Measurements from ENCODE around the gene MTHFD2.
A peak's percentile ranks its signal among the peaks of the same experiment; 100 is the strongest.
"Not testable (repeated sequence)": the region's sequence is repeated elsewhere in the genome, so short reads cannot be mapped to it uniquely, and the experiment has no call there.

The MTHFD2 gene

GRCh38 chr2:74198461-74199274, at the start of gene MTHFD2:
Gene MTHFD2 (plus strand): TSS chr2:74198615. CDS start chr2:74198642, 27 bp downstream.
- DNase-seq (ENCODE audit: low read depth) = peak; percentile 70

GRCh38 chr2:74149247-74149525, 49.2 kb upstream of the MTHFD2 start:
- no peak for DNase-seq (ENCODE audit: low read depth)

- no peak for DNase-seq (ENCODE audit: low read depth)
Observed at GRCh38 chr2:74149570-74150319, 48.7 kb upstream of the MTHFD2 start.

GRCh38 chr2:74152954-74153353, 45.5 kb upstream of the MTHFD2 start:
- no peak for DNase-seq (ENCODE audit: low read depth)

- DNase-seq (ENCODE audit: low read depth) = no peak
Observed at GRCh38 chr2:74155830-74156229, 42.6 kb upstream of the MTHFD2 start.

- DNase-seq (ENCODE audit: low read depth) = no peak
Observed at GRCh38 chr2:74162951-74163350, 35.5 kb upstream of the MTHFD2 start.

GRCh38 chr2:74164761-74165160, 33.7 kb upstream of the MTHFD2 start:
- no peak for DNase-seq (ENCODE audit: low read depth)

- no peak for DNase-seq (ENCODE audit: low read depth)
Observed at GRCh38 chr2:74168739-74169138, 29.7 kb upstream of the MTHFD2 start.

- DNase-seq (ENCODE audit: low read depth) = no peak
Observed at GRCh38 chr2:74174909-74175308, 23.5 kb upstream of the MTHFD2 start.

- DNase-seq (ENCODE audit: low read depth) = no peak
Observed at GRCh38 chr2:74177696-74178095, 20.7 kb upstream of the MTHFD2 start.

- DNase-seq (ENCODE audit: low read depth) = peak; percentile 89
Observed at GRCh38 chr2:74178211-74179062, 20.0 kb upstream of the MTHFD2 start, which contains the start of gene MOB1A. Gene MOB1A (minus strand): TSS chr2:74178879. CDS start chr2:74178674, 205 bp downstream.

- no peak for DNase-seq (ENCODE audit: low read depth)
Observed at GRCh38 chr2:74179063-74179865, 19.2 kb upstream of the MTHFD2 start.

- DNase-seq (ENCODE audit: low read depth) = no peak
Observed at GRCh38 chr2:74181739-74182138, 16.7 kb upstream of the MTHFD2 start.

- no peak for DNase-seq (ENCODE audit: low read depth)
Observed at GRCh38 chr2:74183878-74184277, 14.5 kb upstream of the MTHFD2 start.

- no peak for DNase-seq (ENCODE audit: low read depth)
Observed at GRCh38 chr2:74186038-74186437, 12.4 kb upstream of the MTHFD2 start.

GRCh38 chr2:74186706-74187105, 11.7 kb upstream of the MTHFD2 start:
- not testable (repeated sequence) for DNase-seq (ENCODE audit: low read depth)

- DNase-seq (ENCODE audit: low read depth) = no peak
Observed at GRCh38 chr2:74188018-74188601, 10.3 kb upstream of the MTHFD2 start.

GRCh38 chr2:74188696-74189095, 9.7 kb upstream of the MTHFD2 start:
- DNase-seq (ENCODE audit: low read depth) = no peak

GRCh38 chr2:74191596-74192380, 6.6 kb upstream of the MTHFD2 start:
- no peak for DNase-seq (ENCODE audit: low read depth)

GRCh38 chr2:74194799-74195198, 3.6 kb upstream of the MTHFD2 start:
- DNase-seq (ENCODE audit: low read depth) = no peak
